Liver (tissue), 9 donors: ENCODE results near the gene CSRNP2. TPM values are rescaled to one million over a fixed set of nuclear protein-coding genes. Genes with fewer than 3 reads are reported as not detected.
"Not testable (repeated sequence)": the region's sequence is repeated elsewhere in the genome, so short reads cannot be mapped to it uniquely, and the experiment has no call there.

Experiments used
- DNase-seq: peaks from one replicate; pipeline ENCODE4 v3.0.0-alpha.2; 2017; ENCODE audit warnings: low spot score
- H3K27ac ChIP-seq, 2 donors: one replicate each; pipeline ENCODE4 v1.7.0; 2013; ENCODE audit warnings: inconsistent platforms in 2 of 2, low read length in 2 of 2, control low read depth in 1 of 2, low read depth in 1 of 2, mild to moderate bottlenecking in 1 of 2
- H3K27me3 ChIP-seq, 4 donors: one replicate each; pipeline versions ENCODE4 v1.6.1 to v1.7.0; 2013; ENCODE audit warnings: low read length in 3 of 4, inconsistent platforms in 1 of 4, mild to moderate bottlenecking in 1 of 4, moderate library complexity in 1 of 4; ENCODE audit not compliant: control insufficient read depth in 4 of 4, insufficient read depth in 4 of 4
- H3K36me3 ChIP-seq, 4 donors: one replicate each; pipeline versions ENCODE4 v1.6.1 to v1.7.0; 2013; ENCODE audit warnings: low read length in 3 of 4, mild to moderate bottlenecking in 3 of 4, low read depth in 1 of 4, moderate library complexity in 1 of 4; ENCODE audit not compliant: control insufficient read depth in 4 of 4, insufficient read depth in 3 of 4
- H3K4me1 ChIP-seq, 4 donors: one replicate each; pipeline versions ENCODE4 v1.6.1 to v1.7.0; 2013; ENCODE audit warnings: low read length in 3 of 4, mild to moderate bottlenecking in 3 of 4, moderate library complexity in 1 of 4; ENCODE audit not compliant: control insufficient read depth in 4 of 4, insufficient read depth in 4 of 4
- H3K4me3 ChIP-seq, 3 donors: one replicate each; pipeline versions ENCODE4 v1.6.1 to v1.7.0; 2013; ENCODE audit warnings: low read length in 3 of 3, control low read depth in 1 of 3, low read depth in 1 of 3, mild to moderate bottlenecking in 1 of 3
- H3K9ac ChIP-seq, 2 donors: one replicate each; pipeline ENCODE4 v1.7.0; 2013; ENCODE audit warnings: low read length in 2 of 2, mild to moderate bottlenecking in 2 of 2, moderate library complexity in 2 of 2, control low read depth in 1 of 2, low read depth in 1 of 2
- H3K9me3 ChIP-seq, 4 donors: one replicate each; pipeline versions ENCODE4 v1.6.1 to v1.7.0; 2013; ENCODE audit warnings: low read length in 3 of 4; ENCODE audit not compliant: control insufficient read depth in 4 of 4
- EGR1 ChIP-seq, 2 donors: IDR thresholded peaks; 2 replicates each; pipeline ENCODE4 v1.6.1; 2016 to 2018; ENCODE audit warnings: antibody characterized with exemption in 2 of 2, low read depth in 2 of 2
- FOXA1 ChIP-seq: IDR thresholded peaks from 2 replicates; pipeline ENCODE4 v1.6.1; 2016; ENCODE audit warnings: antibody characterized with exemption
- FOXA2 ChIP-seq: IDR thresholded peaks from 2 replicates; pipeline ENCODE4 v1.6.1; 2016; ENCODE audit warnings: antibody characterized with exemption
- GABPA ChIP-seq, 2 donors: IDR thresholded peaks in 1 of 2; conservative IDR thresholded peaks in 1 of 2; 2 replicates each; pipeline ENCODE4 v1.6.1; 2016; ENCODE audit warnings: antibody characterized with exemption in 2 of 2, mild to moderate bottlenecking in 1 of 2, moderate library complexity in 1 of 2
- HNF4A ChIP-seq, 2 donors: conservative IDR thresholded peaks; 2 replicates each; pipeline ENCODE4 v1.6.1; 2016; ENCODE audit warnings: antibody characterized with exemption in 2 of 2, mild to moderate bottlenecking in 2 of 2
- HNF4G ChIP-seq: IDR thresholded peaks from 2 replicates; pipeline ENCODE4 v1.6.1; 2016; ENCODE audit warnings: antibody characterized with exemption
- JUND ChIP-seq, 2 donors: IDR thresholded peaks; 2 replicates each; pipeline ENCODE4 v1.6.1; 2016; ENCODE audit warnings: antibody characterized with exemption in 2 of 2
- NR2F2 ChIP-seq: IDR thresholded peaks from 2 replicates; pipeline ENCODE4 v1.6.1; 2016; ENCODE audit warnings: antibody characterized with exemption
- RXRA ChIP-seq, 2 donors: IDR thresholded peaks; 2 replicates each; pipeline ENCODE4 v1.6.1; 2017 to 2018; ENCODE audit warnings: antibody characterized with exemption in 2 of 2, mild to moderate bottlenecking in 1 of 2
- TAF1 ChIP-seq: conservative IDR thresholded peaks from 2 replicates; pipeline ENCODE4 v1.6.1; 2016; ENCODE audit warnings: antibody characterized with exemption, mild to moderate bottlenecking
- YY1 ChIP-seq: IDR thresholded peaks from 2 replicates; pipeline ENCODE4 v1.6.1; 2016; ENCODE audit warnings: antibody characterized with exemption, mild to moderate bottlenecking
- ZBTB33 ChIP-seq: IDR thresholded peaks from 2 replicates; pipeline ENCODE4 v1.6.1; 2016; ENCODE audit warnings: antibody characterized with exemption
- WGBS: extraction: QIAGEN DNeasy Blood & Tissue Kit; methylation state at CpG from one replicate; pipeline ENCODE4 v1.1.7; 2013; 5-methylcytosine and 5-hydroxymethylcytosine counted together
- polyA plus RNA-seq, 2 donors: library from polyadenylated mRNA; stranded (reverse) in 1 of 2; unstranded in 1 of 2; fragments of 200-250 nt in 1 of 2; fragments of >200 nt in 1 of 2; fragmentation: Nextera tagmentation in 1 of 2; extraction: Ambion mirVana in 1 of 2; gene quantifications; one replicate each; pipeline versions ENCODE4 v1.2.1 to v1.2.3, GENCODE V29; 2013 to 2015
- total RNA-seq, 2 donors: library from RNA; depleted of rRNA; stranded (reverse); fragments of >200 nt; gene quantifications; one replicate each; pipeline ENCODE4 v1.2.3, GENCODE V29; 2014
- TF ChIP-seq, protein P1 (sequence below): IDR thresholded peaks from 2 replicates; pipeline ENCODE4 v1.6.1; 2016; ENCODE audit warnings: antibody characterized with exemption
- TF ChIP-seq, protein P2 (sequence below): IDR thresholded peaks from 2 replicates; pipeline ENCODE4 v1.6.1; 2016; ENCODE audit warnings: antibody characterized with exemption
- TF ChIP-seq, protein P3 (sequence below): fragments of 150-350 bp; IDR thresholded peaks from 2 replicates; pipeline ENCODE4 v1.5.1; 2017; ENCODE audit warnings: improper control_type of control experiment, low read depth, low read length; ENCODE audit not compliant: missing input control
- donor health status: healthy.
- donor health status: healthy.
- donor health status: healthy.
- donor health status: healthy.
- donor health status: healthy.

The CSRNP2 gene
- total and polyA plus RNA-seq, 4 donors = 2.0 to 8.4 (median 3.9) TPM

GRCh38 chr12:51019927-51020326, 63.5 kb downstream of the CSRNP2 start:
- TF ChIP-seq NR2F2 = no peak
- H3K9ac ChIP-seq = no peak overlapping the region
- H3K36me3 ChIP-seq = no peaks in the 10 kb centered on the region
- DNase-seq = no peak
- peaks cover 3 to 27% (median 16%) of the 10 kb centered on the region in 4 donors for H3K4me1 ChIP-seq
- WGBS = 92% methylated on average over 2 of the region's 2 CpGs
- H3K4me3 ChIP-seq = no peak overlapping the region
- no peak overlapping the region for H3K27ac ChIP-seq
- H3K27me3 ChIP-seq = no peaks in the 10 kb centered on the region
- no peaks in the 10 kb centered on the region for H3K9me3 ChIP-seq

GRCh38 chr12:51018956-51019355, 64.4 kb downstream of the CSRNP2 start:
- Histone ChIP-seq H3K9ac (no peak overlapping the region), H3K9me3 (no peaks in the 10 kb centered on the region), H3K4me3 (no peak overlapping the region), H3K36me3 (no peaks in the 10 kb centered on the region), H3K27ac (no peak overlapping the region), H3K27me3 (no peaks in the 10 kb centered on the region), H3K4me1 (peaks cover 7 to 25% (median 16%) of the 10 kb centered on the region in 4 donors)
- WGBS = 95% methylated on average over 2 of the region's 2 CpGs
- no peak for DNase-seq
- TF ChIP-seq FOXA1 = no peak
- TF ChIP-seq ZBTB33 = no peak
- TF ChIP-seq YY1 = no peak
- no peak for TF ChIP-seq GABPA (IDR thresholded peaks at IDR 0.05 in 1 of 2, conservative IDR thresholded peaks at IDR 0.05 in 1 of 2)
- no peak for TF ChIP-seq EGR1 (IDR thresholded peaks at IDR 0.05; ENCODE audit: low read depth in 2 of 2)
- TF ChIP-seq RXRA (IDR thresholded peaks at IDR 0.05) = no peak
- no peak for TF ChIP-seq FOXA2
- TF ChIP-seq HNF4A (conservative IDR thresholded peaks at IDR 0.05) = no peak
- TF ChIP-seq, protein P1, sequence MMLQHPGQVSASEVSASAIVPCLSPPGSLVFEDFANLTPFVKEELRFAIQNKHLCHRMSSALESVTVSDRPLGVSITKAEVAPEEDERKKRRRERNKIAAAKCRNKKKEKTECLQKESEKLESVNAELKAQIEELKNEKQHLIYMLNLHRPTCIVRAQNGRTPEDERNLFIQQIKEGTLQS = no peak
- TF ChIP-seq, protein P2, sequence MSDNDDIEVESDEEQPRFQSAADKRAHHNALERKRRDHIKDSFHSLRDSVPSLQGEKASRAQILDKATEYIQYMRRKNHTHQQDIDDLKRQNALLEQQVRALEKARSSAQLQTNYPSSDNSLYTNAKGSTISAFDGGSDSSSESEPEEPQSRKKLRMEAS = no peak
- no peak for TF ChIP-seq NR2F2
- TF ChIP-seq JUND (IDR thresholded peaks at IDR 0.05) = no peak
- TF ChIP-seq, protein P3, sequence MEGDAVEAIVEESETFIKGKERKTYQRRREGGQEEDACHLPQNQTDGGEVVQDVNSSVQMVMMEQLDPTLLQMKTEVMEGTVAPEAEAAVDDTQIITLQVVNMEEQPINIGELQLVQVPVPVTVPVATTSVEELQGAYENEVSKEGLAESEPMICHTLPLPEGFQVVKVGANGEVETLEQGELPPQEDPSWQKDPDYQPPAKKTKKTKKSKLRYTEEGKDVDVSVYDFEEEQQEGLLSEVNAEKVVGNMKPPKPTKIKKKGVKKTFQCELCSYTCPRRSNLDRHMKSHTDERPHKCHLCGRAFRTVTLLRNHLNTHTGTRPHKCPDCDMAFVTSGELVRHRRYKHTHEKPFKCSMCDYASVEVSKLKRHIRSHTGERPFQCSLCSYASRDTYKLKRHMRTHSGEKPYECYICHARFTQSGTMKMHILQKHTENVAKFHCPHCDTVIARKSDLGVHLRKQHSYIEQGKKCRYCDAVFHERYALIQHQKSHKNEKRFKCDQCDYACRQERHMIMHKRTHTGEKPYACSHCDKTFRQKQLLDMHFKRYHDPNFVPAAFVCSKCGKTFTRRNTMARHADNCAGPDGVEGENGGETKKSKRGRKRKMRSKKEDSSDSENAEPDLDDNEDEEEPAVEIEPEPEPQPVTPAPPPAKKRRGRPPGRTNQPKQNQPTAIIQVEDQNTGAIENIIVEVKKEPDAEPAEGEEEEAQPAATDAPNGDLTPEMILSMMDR = no peak

DNA sequence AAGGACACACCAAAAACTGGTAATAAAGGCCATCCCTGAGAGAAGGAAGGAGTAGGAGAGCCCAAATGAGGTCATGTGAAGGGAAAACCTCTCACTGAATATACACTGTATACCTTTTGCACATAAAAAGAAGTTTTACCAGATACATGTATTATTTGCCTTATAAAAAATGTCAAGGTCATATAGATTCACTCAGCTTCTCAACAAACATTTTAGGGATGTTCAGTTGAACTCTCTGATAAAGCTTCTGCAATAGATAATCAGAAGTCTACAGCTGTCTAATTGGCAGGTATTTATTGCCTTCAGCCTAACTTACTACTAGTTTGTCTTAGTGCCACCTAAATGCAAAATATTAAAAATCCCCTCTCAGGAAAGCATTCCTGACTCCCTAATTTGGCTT, 65.9 kb downstream of the CSRNP2 start:
- Histone ChIP-seq H3K27ac (no peak overlapping the region), H3K4me3 (no peak overlapping the region), H3K4me1 (peaks cover 7 to 11% (median 9%) of the 10 kb centered on the region in 4 donors), H3K36me3 (no peaks in the 10 kb centered on the region), H3K9me3 (no peaks in the 10 kb centered on the region), H3K27me3 (no peaks in the 10 kb centered on the region), H3K9ac (no peak overlapping the region)
- no peak for TF ChIP-seq HNF4G
- TF ChIP-seq YY1 = no peak
- TF ChIP-seq TAF1 = no peak
- no peak for TF ChIP-seq HNF4A (conservative IDR thresholded peaks at IDR 0.05)
- no peak for TF ChIP-seq FOXA2
- no peak for DNase-seq

DNA sequence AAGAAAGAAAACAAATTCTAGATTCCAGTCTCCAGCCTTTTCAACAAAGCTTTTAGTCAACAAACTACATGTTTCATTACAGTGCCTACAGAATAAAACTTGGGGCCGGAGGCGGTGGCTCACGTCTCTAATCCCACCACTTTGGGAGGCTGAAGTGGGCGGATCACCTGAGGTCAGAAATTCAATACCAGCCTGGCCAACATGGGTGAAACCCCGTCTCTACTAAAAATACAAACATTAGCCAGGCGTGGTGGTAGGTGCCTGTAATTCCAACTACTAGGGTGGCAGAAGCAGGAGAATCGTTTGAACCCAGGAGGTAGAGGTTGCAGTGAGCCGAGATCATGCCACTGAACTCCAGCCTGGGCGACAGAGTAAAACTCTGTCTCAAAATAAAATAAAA, 68.9 kb downstream of the CSRNP2 start:
- not testable (repeated sequence) for H3K27ac ChIP-seq, H3K9me3 ChIP-seq, DNase-seq, H3K9ac ChIP-seq, H3K27me3 ChIP-seq, H3K4me3 ChIP-seq, H3K4me1 ChIP-seq, H3K36me3 ChIP-seq
- 90% methylated on average over 9 of the region's 9 CpGs for WGBS
